Panc1 (cell line): Measurements from ENCODE around the gene C2orf76.

ENCODE experiments used
- CTCF ChIP-seq: fragments of 450-650 bp; IDR thresholded peaks from 2 replicates; pipeline ENCODE4 v1.5.1; 2017; ENCODE audit warnings: mild to moderate bottlenecking
- POLR2AphosphoS5 ChIP-seq: IDR thresholded peaks from 2 replicates; pipeline ENCODE4 v1.6.1; 2012; ENCODE audit warnings: mild to moderate bottlenecking, low read depth, low read length, moderate library complexity
- REST ChIP-seq, 2 experiments: IDR thresholded peaks; 2 replicates each; pipeline ENCODE4 v1.6.1; 2011 to 2012; ENCODE audit warnings: low read depth in 2 of 2, control low read depth in 1 of 2, low read length in 1 of 2, mild to moderate bottlenecking in 1 of 2, moderate library complexity in 1 of 2; ENCODE audit not compliant: insufficient read depth in 1 of 2
- TCF7L2 ChIP-seq: IDR thresholded peaks from 2 replicates; pipeline ENCODE4 v1.6.1; 2011; ENCODE audit warnings: mild to moderate bottlenecking, low read depth, low read length, inconsistent platforms

GRCh38 chr2:119378566-119378965 is 11.9 kb upstream of the C2orf76 start:
- TF ChIP-seq CTCF (no peak), POLR2AphosphoS5 (no peak), REST (IDR thresholded peaks at IDR 0.05; ENCODE audit: insufficient read depth in 1 of 2, low read depth in 2 of 2, low read length in 1 of 2) (no peak), TCF7L2 (no peak)
